OCI-LY7 (cell line): ENCODE results near the gene APC. TPM values are rescaled to one million over a fixed set of nuclear protein-coding genes. Genes with fewer than 3 reads are reported as not detected.
"Not testable (repeated sequence)": the region's sequence is repeated elsewhere in the genome, so short reads cannot be mapped to it uniquely, and the experiment has no call there.

Experiments used
- BruUV-seq: library from RNA; stranded (reverse); fragments of 400-500 nt; replicated peaks from 2 replicates; lab custom pipeline; 2021; lab: Mats Ljungman, UMichigan
- CTCF ChIA-PET: fragments of 300-600 bp; sonication (Branson Sonifier 250); formaldehyde crosslinking; loops from one replicate; lab custom pipeline; 2022; ENCODE audit warnings: antibody characterized with exemption; ENCODE audit not compliant: unreplicated experiment; lab: Charles Lee
- POLR2A ChIA-PET: fragments of 300-600 bp; sonication (Branson Sonifier 250); formaldehyde crosslinking; loops from one replicate; lab custom pipeline; 2022; ENCODE audit warnings: antibody characterized with exemption; lab: Charles Lee
- DNase-seq: peaks from one replicate; pipeline ENCODE4 v3.0.0-alpha.2; 2015; ENCODE audit warnings: low spot score
- H2AFZ ChIP-seq: fragments of 200-600 bp; sonication (generic), shearing (Covaris generic); 2 replicates; pipeline ENCODE4 v1.6.1; 2014; ENCODE audit warnings: mild to moderate bottlenecking, antibody characterized with exemption, low read length, moderate library complexity
- H3K27ac ChIP-seq: fragments of 200-600 bp; sonication (generic); 2 replicates; pipeline ENCODE4 v1.5.1; 2014; ENCODE audit warnings: mixed run types, low read depth, mild to moderate bottlenecking, moderate library complexity, low read length, inconsistent platforms; ENCODE audit not compliant: poor library complexity, severe bottlenecking
- H3K36me3 ChIP-seq: fragments of 200-600 bp; sonication (generic); 2 replicates; pipeline ENCODE4 v1.6.1; 2014; ENCODE audit warnings: mild to moderate bottlenecking, antibody characterized with exemption, low read length, moderate library complexity, mixed read lengths; ENCODE audit not compliant: insufficient read depth
- H3K4me1 ChIP-seq: fragments of 200-600 bp; sonication (generic); 2 replicates; pipeline ENCODE4 v1.5.1; 2014; ENCODE audit warnings: mild to moderate bottlenecking, low read length; ENCODE audit not compliant: insufficient read depth, poor library complexity, severe bottlenecking
- H3K4me2 ChIP-seq: fragments of 200-600 bp; sonication (generic); 2 replicates; pipeline ENCODE4 v1.6.1; 2014; ENCODE audit warnings: mild to moderate bottlenecking, low read length
- H3K4me3 ChIP-seq: fragments of 200-600 bp; sonication (generic); 2 replicates; pipeline ENCODE4 v1.5.1; 2014; ENCODE audit warnings: mild to moderate bottlenecking, low read depth, low read length; ENCODE audit not compliant: poor library complexity, severe bottlenecking
- H3K79me2 ChIP-seq: fragments of 200-600 bp; sonication (generic); 2 replicates; pipeline ENCODE4 v1.6.1; 2016; ENCODE audit warnings: low read depth, mild to moderate bottlenecking, low read length, moderate library complexity, mixed read lengths; ENCODE audit not compliant: insufficient read depth
- H3K9me2 ChIP-seq: fragments of 200-600 bp; sonication (generic); 2 replicates; pipeline ENCODE4 v1.6.1; 2016; ENCODE audit warnings: mild to moderate bottlenecking, low read length, mixed read lengths; ENCODE audit not compliant: insufficient read depth
- H3K9me3 ChIP-seq: fragments of 200-600 bp; sonication (generic); 2 replicates; pipeline ENCODE4 v1.6.1; 2014; ENCODE audit warnings: mild to moderate bottlenecking, mixed run types, low read length, mixed read lengths
- H4K20me1 ChIP-seq: fragments of 200-600 bp; sonication (generic); 2 replicates; pipeline ENCODE4 v1.6.1; 2014; ENCODE audit warnings: mild to moderate bottlenecking, antibody characterized with exemption, low read length, moderate library complexity, mixed read lengths; ENCODE audit not compliant: insufficient read depth
- CTCF ChIP-seq: fragments of 200-600 bp; sonication (generic); conservative IDR thresholded peaks from 2 replicates; pipeline ENCODE4 v1.5.1; 2014; ENCODE audit warnings: mild to moderate bottlenecking, antibody characterized with exemption, low read length, moderate library complexity, mixed read lengths
- EZH2phosphoT487 ChIP-seq: fragments of 200-600 bp; sonication (generic); IDR thresholded peaks from 2 replicates; pipeline ENCODE4 v1.6.1; 2018; ENCODE audit warnings: low read depth, borderline replicate concordance, mild to moderate bottlenecking, mixed run types, antibody characterized with exemption, low read length, moderate library complexity, mixed read lengths
- intact Hi-C: fragments of 100-400 bp; cut with micrococcal nuclease; formaldehyde crosslinking; loops from one replicate; pipeline ENCODE4 v1.10.0; 2022; ENCODE audit not compliant: unreplicated experiment
- total RNA-seq, 2 experiments: library from RNA; depleted of rRNA in 1 of 2; stranded (reverse); fragments of >200 nt in 1 of 2; shearing (Covaris generic) in 1 of 2; gene quantifications; 2 replicates each; pipeline ENCODE4 v1.2.3, GENCODE V29; 2014 to 2022

The APC gene
- total RNA-seq, 2 experiments from 2014 or later = 33.1 to 34.8 TPM

DNA sequence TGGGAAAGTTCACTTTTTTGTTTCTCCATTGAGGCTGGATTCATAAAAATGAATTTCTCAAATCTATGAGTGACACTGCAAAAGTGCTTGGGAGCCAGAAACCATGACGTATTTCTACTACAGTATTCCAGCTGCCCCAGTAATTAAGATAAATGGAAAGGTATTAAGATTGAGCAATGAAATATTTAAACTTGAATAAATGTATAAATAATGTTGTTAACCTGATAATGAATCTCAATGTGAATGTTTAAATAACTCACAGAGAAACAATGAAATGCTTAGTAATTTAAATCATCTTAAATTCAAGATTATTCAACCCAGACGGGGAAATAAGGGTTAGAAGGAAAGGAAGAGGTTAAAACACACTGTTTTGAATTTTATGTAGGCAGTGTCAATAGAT is 112.2 kb downstream of the APC start:
- Histone ChIP-seq H3K27ac (no peak overlapping the region), H3K36me3 (no peaks in the 10 kb centered on the region), H3K4me1 (no peaks in the 10 kb centered on the region), H3K4me2 (no peak overlapping the region), H2AFZ (no peak overlapping the region), H3K79me2 (no peaks in the 10 kb centered on the region), H3K9me3 (peaks cover 7% of the 10 kb centered on the region), H4K20me1 (no peaks in the 10 kb centered on the region), H3K4me3 (no peak overlapping the region), H3K9me2 (no peaks in the 10 kb centered on the region)
- no peak for DNase-seq
- intact Hi-C loops = loop anchor here (5.0 kb wide), 1 partner anchor 158 kb away; no protein-coding TSS in a partner anchor
- ChIA-PET POLR2A (no interaction called here), CTCF (no interaction called here)
- TF ChIP-seq CTCF = no peak
- BruUV-seq = no TSS peak

- no peak overlapping the region for H3K4me2 ChIP-seq
- H3K36me3 ChIP-seq = no peaks in the 10 kb centered on the region
- H3K4me1 ChIP-seq = no peaks in the 10 kb centered on the region
- no TSS peak for BruUV-seq
- DNase-seq = no peak
- no peaks in the 10 kb centered on the region for H3K9me2 ChIP-seq
- no peaks in the 10 kb centered on the region for H3K79me2 ChIP-seq
- no peak for TF ChIP-seq EZH2phosphoT487
- TF ChIP-seq CTCF = 0 out of 2 replicates have a peak, but pooled peaks have one; percentile 25
- no peak overlapping the region for H3K27ac ChIP-seq
- ChIA-PET POLR2A (interaction anchor here (0.6 kb wide), 1 partner anchor 377 kb away, joined by 3 read pairs; no protein-coding TSS in a partner anchor), CTCF (no interaction called here)
- intact Hi-C loops = no loop called here
- H3K4me3 ChIP-seq = no peak overlapping the region
- peaks cover 9% of the 10 kb centered on the region for H3K9me3 ChIP-seq
- H4K20me1 ChIP-seq = no peaks in the 10 kb centered on the region
- no peak overlapping the region for H2AFZ ChIP-seq
Measured at GRCh38 chr5:112854651-112855050, 117.0 kb downstream of the APC start.

GRCh38 chr5:112857866-112858265 is 120.2 kb downstream of the APC start:
- intact Hi-C loops = no loop called here
- no peak for TF ChIP-seq CTCF
- no peak for TF ChIP-seq EZH2phosphoT487
- H4K20me1 ChIP-seq = peaks cover 10% of the 10 kb centered on the region; the same call in 1 of the 2 replicates
- ChIA-PET CTCF (no interaction called here), POLR2A (no interaction called here)
- H3K9me3 ChIP-seq = peaks cover 9% of the 10 kb centered on the region
- no peak for DNase-seq
- H3K4me1 ChIP-seq = peaks cover 18% of the 10 kb centered on the region
- H3K79me2 ChIP-seq = peaks cover 18% of the 10 kb centered on the region
- BruUV-seq = no TSS peak
- no peak overlapping the region for H3K4me3 ChIP-seq
- H3K9me2 ChIP-seq = no peaks in the 10 kb centered on the region
- no peak overlapping the region for H3K4me2 ChIP-seq
- H3K36me3 ChIP-seq = peaks cover 5% of the 10 kb centered on the region; the same call in 1 of the 2 replicates
- no peak overlapping the region for H2AFZ ChIP-seq
- no peak overlapping the region for H3K27ac ChIP-seq

- POLR2A ChIA-PET = interaction anchor here (0.6 to 2.0 kb wide), 17 partner anchors 9 to 665 kb away, joined by 3 to 13 read pairs (median 3); partner anchors contain the start of gene DCP2
- intact Hi-C loops = loop anchor here (2.0 to 10.0 kb wide), 5 partner anchors 47 to 696 kb away; partner anchors contain the start of genes DCP2 and REEP5
Measured at GRCh38 chr5:112860571-112860928, 122.9 kb downstream of the APC start.

More at GRCh38 chr5:112860571-112860928, 122.9 kb downstream of the APC start:
- not testable (repeated sequence) for H3K9me2 ChIP-seq, H3K9me3 ChIP-seq, DNase-seq
- H3K27ac ChIP-seq = peak overlapping the region; percentile 36
- CTCF ChIA-PET = interaction anchor here (0.8 to 1.4 kb wide), 2 partner anchors 35 to 63 kb away, joined by 3 read pairs; no protein-coding TSS in a partner anchor
- peaks cover 12% of the 10 kb centered on the region; the same call in 1 of the 2 replicates for H4K20me1 ChIP-seq
- H3K4me2 ChIP-seq = peak overlapping the region; percentile 76
- H3K36me3 ChIP-seq = peaks cover 32% of the 10 kb centered on the region
- TSS peak; percentile 99 for BruUV-seq
- H3K79me2 ChIP-seq = peaks cover 35% of the 10 kb centered on the region
- H3K4me1 ChIP-seq = peaks cover 30% of the 10 kb centered on the region
- H2AFZ ChIP-seq = peak overlapping the region; percentile 96
- H3K4me3 ChIP-seq = peak overlapping the region; percentile 76
